A549 (cell line): ENCODE measurements around the gene TMEM253. TPM values are rescaled to one million over a fixed set of nuclear protein-coding genes. Genes with fewer than 3 reads are reported as not detected.

Experiments used
- ATAC-seq, 2 experiments: fragments of 200-7000 bp in 1 of 2; fragments of >200 bp in 1 of 2; cut with Nextera tagmentation in 1 of 2; cut with Tn5 transposase in 1 of 2; 3 replicates each; pipeline versions ENCODE4 v1.8.0 to v1.9.1; 2018 to 2020; ENCODE audit warnings: mild to moderate bottlenecking in 1 of 2, moderate library complexity in 1 of 2
- CTCF ChIA-PET: fragments of 300-600 bp; sonication (Branson Sonifier 250); formaldehyde crosslinking; extraction: SDS; loops from one replicate; lab custom pipeline; 2021; ENCODE audit warnings: antibody characterized with exemption, inconsistent platforms; lab: Yijun Ruan, JAX
- POLR2A ChIA-PET: fragments of 350-600 bp; formaldehyde crosslinking; extraction: SDS; loops from one replicate; lab custom pipeline; 2021; ENCODE audit warnings: antibody characterized with exemption, inconsistent platforms; lab: Yijun Ruan, JAX
- DNase-seq, 2 experiments: peaks; one replicate each; pipeline versions ENCODE4 v3.0.0 to v3.0.0-alpha.2; 2011 to 2016; ENCODE audit warnings: low read depth in 1 of 2, low spot score in 1 of 2
- FAIRE-seq: peaks from 2 replicates; lab custom pipeline; 2011; peaks lifted over from hg19 to GRCh38; lab: Jason Lieb, UNC
- H3K27ac ChIP-seq, 2 experiments: fragments of >200 bp; sonication (Bioruptor Twin); formaldehyde crosslinking; 3 replicates each; pipeline ENCODE4 v1.5.1; 2016 to 2017
- H3K4me1 ChIP-seq: fragments of >200 bp; sonication (Bioruptor Twin); formaldehyde crosslinking; 3 replicates; pipeline ENCODE4 v1.6.1; 2016
- H3K4me2 ChIP-seq: fragments of >200 bp; sonication (Bioruptor Twin); formaldehyde crosslinking; 3 replicates; pipeline ENCODE4 v1.6.1; 2016
- H3K4me3 ChIP-seq: fragments of >200 bp; sonication (Bioruptor Twin); formaldehyde crosslinking; 3 replicates; pipeline ENCODE4 v1.5.1; 2016
- H3K9me3 ChIP-seq: fragments of >200 bp; sonication (Bioruptor Twin); formaldehyde crosslinking; 3 replicates; pipeline ENCODE4 v1.6.1; 2016
- CBX2 ChIP-seq: fragments of 200-600 bp; sonication (generic); IDR thresholded peaks from 2 replicates; pipeline ENCODE4 v1.6.1; 2016; ENCODE audit warnings: low read depth, mild to moderate bottlenecking, borderline replicate concordance
- CBX8 ChIP-seq: fragments of 200-600 bp; sonication (generic); IDR thresholded peaks from 2 replicates; pipeline ENCODE4 v1.6.1; 2016
- CEBPB ChIP-seq, 2 experiments: fragments of >200 bp in 1 of 2; sonication (Bioruptor Twin) in 1 of 2; formaldehyde crosslinking in 1 of 2; IDR thresholded peaks; 2 replicates each; pipeline ENCODE4 v1.6.1; 2012 to 2016
- CHD2 ChIP-seq: fragments of 150-350 bp; IDR thresholded peaks from 2 replicates; pipeline ENCODE4 v1.6.1; 2014; ENCODE audit warnings: low read length; ENCODE audit not compliant: partially characterized antibody
- EHF ChIP-seq: fragments of 250-450 bp; sonication (Bioruptor Pico); IDR thresholded peaks from 2 replicates; pipeline ENCODE4 v1.5.0; 2020; ENCODE audit warnings: mild to moderate bottlenecking
- EHMT2 ChIP-seq: fragments of 200-600 bp; sonication (generic); IDR thresholded peaks from 2 replicates; pipeline ENCODE4 v1.6.1; 2016; ENCODE audit warnings: antibody characterized with exemption, low read depth, mild to moderate bottlenecking, moderate library complexity
- EP300 ChIP-seq, 2 experiments: fragments of >200 bp; sonication (Bioruptor Twin); formaldehyde crosslinking; IDR thresholded peaks; 2 replicates in 1 of 2; 3 replicates in 1 of 2; pipeline ENCODE4 v1.6.1; 2016 to 2017
- FOSL2 ChIP-seq, 2 experiments: fragments of 450-650 bp in 1 of 2; fragments of >200 bp in 1 of 2; sonication (Bioruptor Twin) in 1 of 2; formaldehyde crosslinking; IDR thresholded peaks; 2 replicates each; pipeline versions ENCODE4 v1.5.0 to v1.6.1; 2016 to 2020; ENCODE audit warnings: mild to moderate bottlenecking in 1 of 2, moderate library complexity in 1 of 2
- HDAC2 ChIP-seq: fragments of 200-600 bp; sonication (generic); IDR thresholded peaks from 2 replicates; pipeline ENCODE4 v1.6.1; 2016
- HOXB5 ChIP-seq: fragments of 250-450 bp; sonication (Bioruptor Pico); IDR thresholded peaks from 2 replicates; pipeline ENCODE4 v1.5.0; 2020; ENCODE audit warnings: mild to moderate bottlenecking, moderate library complexity
- MAFK ChIP-seq: fragments of 450-650 bp; IDR thresholded peaks from 2 replicates; pipeline ENCODE4 v1.6.1; 2014; ENCODE audit not compliant: partially characterized antibody
- RAD21 ChIP-seq, 2 experiments: fragments of >200 bp in 1 of 2; sonication (Bioruptor Twin) in 1 of 2; formaldehyde crosslinking in 1 of 2; IDR thresholded peaks in 1 of 2; conservative IDR thresholded peaks in 1 of 2; 2 replicates in 1 of 2; 3 replicates in 1 of 2; pipeline ENCODE4 v1.6.1; 2012 to 2018; ENCODE audit warnings: inconsistent platforms in 1 of 2
- RFX5 ChIP-seq: fragments of 450-650 bp; IDR thresholded peaks from 2 replicates; pipeline ENCODE4 v1.7.1; 2014; ENCODE audit warnings: antibody characterized with exemption, mild to moderate bottlenecking, moderate library complexity
- RNF2 ChIP-seq: fragments of 200-600 bp; sonication (generic); IDR thresholded peaks from 2 replicates; pipeline ENCODE4 v1.6.1; 2016; ENCODE audit warnings: low read depth, mild to moderate bottlenecking, antibody characterized with exemption, moderate library complexity, borderline replicate concordance
- SMC3 ChIP-seq: fragments of >200 bp; sonication (Bioruptor Twin); formaldehyde crosslinking; IDR thresholded peaks from 3 replicates; pipeline ENCODE4 v1.6.1; 2018; ENCODE audit warnings: inconsistent platforms
- ZSCAN20 ChIP-seq: fragments of 250-450 bp; sonication (Bioruptor Pico); IDR thresholded peaks from 2 replicates; pipeline ENCODE4 v1.8.0; 2022; ENCODE audit warnings: mild to moderate bottlenecking, moderate library complexity
- WGBS: methylation state at CpG from one replicate; pipeline ENCODE4 v1.1.6; 2017; ENCODE audit errors: missing lambda C conversion rate; 5-methylcytosine and 5-hydroxymethylcytosine counted together
- polyA plus RNA-seq, 4 experiments: library from polyadenylated mRNA; depleted of rRNA in 3 of 4; stranded (reverse); fragments of >200 nt; fragmentation: RNase III in 1 of 4; extraction: RNeasy Plus Mini Kit Qiagen cat#74134 plus additional on column Dnase treatment in 1 of 4; gene quantifications; 2 replicates in 3 of 4; 3 replicates in 1 of 4; pipeline ENCODE4 v1.2.3, GENCODE V29; 2011 to 2017
- TF ChIP-seq, protein P1 (sequence below): fragments of >200 bp; sonication (Bioruptor Twin); formaldehyde crosslinking; IDR thresholded peaks from 2 replicates; pipeline ENCODE4 v1.6.1; 2016
- TF ChIP-seq, protein P2 (sequence below): IDR thresholded peaks from 2 replicates; pipeline ENCODE4 v1.6.1; 2012
- TF ChIP-seq, protein P3 (sequence below): fragments of >200 bp; sonication (Bioruptor Twin); formaldehyde crosslinking; IDR thresholded peaks from 3 replicates; pipeline ENCODE4 v1.5.1; 2016
- TF ChIP-seq, protein P4 (sequence below): fragments of 450-650 bp; IDR thresholded peaks from 2 replicates; pipeline ENCODE4 v1.6.1; 2014; ENCODE audit warnings: antibody characterized with exemption
- TF ChIP-seq, protein P5 (sequence below): fragments of 200-600 bp; sonication (generic); IDR thresholded peaks from 2 replicates; pipeline ENCODE4 v1.6.1; 2016; ENCODE audit warnings: antibody characterized with exemption, mild to moderate bottlenecking, moderate library complexity

TMEM253 gene
- polyA plus RNA-seq, 2 of the 4 experiments (the other 2 are of a cell fraction), result 0.54 to 0.81 TPM

DNA sequence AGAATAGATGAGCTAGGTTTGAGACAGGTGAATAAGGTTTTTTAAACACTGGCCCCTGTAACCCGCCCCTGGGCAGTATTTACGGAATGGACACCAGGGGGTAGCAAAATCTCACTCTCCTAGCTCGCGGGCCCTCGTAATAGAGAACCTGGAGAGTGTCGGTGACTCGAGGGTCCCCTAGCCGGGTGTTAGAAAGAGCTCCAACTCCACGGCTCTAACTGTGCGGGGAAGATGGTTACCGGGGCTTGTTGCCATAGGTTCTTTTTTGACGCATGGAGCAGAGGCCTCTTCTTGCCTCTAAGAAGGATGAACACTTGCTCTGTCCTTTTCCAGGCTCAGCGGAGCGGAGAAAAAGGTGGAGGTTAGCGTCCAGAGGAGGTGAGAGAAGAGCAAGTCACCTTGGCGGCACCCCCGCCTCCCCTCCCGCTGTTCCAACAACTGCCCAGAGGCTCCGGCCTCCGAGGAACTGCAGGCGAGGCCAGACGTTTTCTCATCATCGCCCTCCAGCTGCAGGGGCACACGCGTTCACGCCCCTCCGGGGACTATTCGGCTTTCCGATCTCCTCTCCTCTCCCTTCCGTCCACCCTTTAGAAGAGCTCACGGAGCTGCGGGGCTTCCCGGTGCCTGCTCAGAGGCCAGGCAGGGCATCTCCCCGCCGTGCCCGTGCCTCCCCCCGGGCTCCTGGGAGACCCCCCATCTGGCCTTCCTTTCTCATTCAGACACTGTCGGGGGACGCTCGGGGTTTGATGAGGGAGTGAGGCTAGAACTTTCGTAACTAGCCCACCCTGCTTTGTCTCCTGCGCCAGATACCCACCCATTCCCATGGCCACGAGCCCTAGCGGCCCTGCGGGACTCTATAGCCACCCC, 32.1 kb upstream of the TMEM253 start:
- 54% methylated on average over 44 of the region's 45 CpGs for WGBS
- POLR2A ChIA-PET, result interaction anchor here (0.6 to 1.4 kb wide), 5 partner anchors 9 to 54 kb away, joined by 3 to 11 read pairs (median 4); no protein-coding TSS in a partner anchor
- H3K4me3 ChIP-seq, result no peak overlapping the region
- H3K27ac ChIP-seq, result peak overlapping the region in 1 of 2 experiments; percentile 95; a peak in 2 of 6 replicates
- CTCF ChIA-PET, result interaction anchor here (0.6 to 9.5 kb wide), 32 partner anchors 10 to 384 kb away, joined by 3 to 251 read pairs (median 6); partner anchors contain the start of genes RNASE4, RNASE8, TMEM253 and ZNF219
- no peaks in the 10 kb centered on the region for H3K9me3 ChIP-seq
- H3K4me1 ChIP-seq, result peaks cover 29% of the 10 kb centered on the region
- TF ChIP-seq, protein P1, sequence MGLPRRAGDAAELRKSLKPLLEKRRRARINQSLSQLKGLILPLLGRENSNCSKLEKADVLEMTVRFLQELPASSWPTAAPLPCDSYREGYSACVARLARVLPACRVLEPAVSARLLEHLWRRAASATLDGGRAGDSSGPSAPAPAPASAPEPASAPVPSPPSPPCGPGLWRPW, result no peak
- TF ChIP-seq HDAC2 (no peak), RNF2 (no peak), CHD2 (no peak), SMC3 (peak; percentile 67), MAFK (no peak), HOXB5 (CRISPR knock-in tag) (no peak), FOSL2 (IDR thresholded peaks at IDR 0.05) (no peak), FOSL2 (CRISPR knock-in tag; IDR thresholded peaks at IDR 0.05) (no peak), RAD21 (conservative IDR thresholded peaks at IDR 0.05 in 1 of 2, IDR thresholded peaks at IDR 0.05 in 1 of 2) (peak; percentile 72 to 76)
- TF ChIP-seq, protein P2, sequence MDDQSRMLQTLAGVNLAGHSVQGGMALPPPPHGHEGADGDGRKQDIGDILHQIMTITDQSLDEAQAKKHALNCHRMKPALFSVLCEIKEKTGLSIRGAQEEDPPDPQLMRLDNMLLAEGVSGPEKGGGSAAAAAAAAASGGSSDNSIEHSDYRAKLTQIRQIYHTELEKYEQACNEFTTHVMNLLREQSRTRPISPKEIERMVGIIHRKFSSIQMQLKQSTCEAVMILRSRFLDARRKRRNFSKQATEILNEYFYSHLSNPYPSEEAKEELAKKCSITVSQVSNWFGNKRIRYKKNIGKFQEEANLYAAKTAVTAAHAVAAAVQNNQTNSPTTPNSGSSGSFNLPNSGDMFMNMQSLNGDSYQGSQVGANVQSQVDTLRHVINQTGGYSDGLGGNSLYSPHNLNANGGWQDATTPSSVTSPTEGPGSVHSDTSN, result no peak
- TF ChIP-seq, protein P3, sequence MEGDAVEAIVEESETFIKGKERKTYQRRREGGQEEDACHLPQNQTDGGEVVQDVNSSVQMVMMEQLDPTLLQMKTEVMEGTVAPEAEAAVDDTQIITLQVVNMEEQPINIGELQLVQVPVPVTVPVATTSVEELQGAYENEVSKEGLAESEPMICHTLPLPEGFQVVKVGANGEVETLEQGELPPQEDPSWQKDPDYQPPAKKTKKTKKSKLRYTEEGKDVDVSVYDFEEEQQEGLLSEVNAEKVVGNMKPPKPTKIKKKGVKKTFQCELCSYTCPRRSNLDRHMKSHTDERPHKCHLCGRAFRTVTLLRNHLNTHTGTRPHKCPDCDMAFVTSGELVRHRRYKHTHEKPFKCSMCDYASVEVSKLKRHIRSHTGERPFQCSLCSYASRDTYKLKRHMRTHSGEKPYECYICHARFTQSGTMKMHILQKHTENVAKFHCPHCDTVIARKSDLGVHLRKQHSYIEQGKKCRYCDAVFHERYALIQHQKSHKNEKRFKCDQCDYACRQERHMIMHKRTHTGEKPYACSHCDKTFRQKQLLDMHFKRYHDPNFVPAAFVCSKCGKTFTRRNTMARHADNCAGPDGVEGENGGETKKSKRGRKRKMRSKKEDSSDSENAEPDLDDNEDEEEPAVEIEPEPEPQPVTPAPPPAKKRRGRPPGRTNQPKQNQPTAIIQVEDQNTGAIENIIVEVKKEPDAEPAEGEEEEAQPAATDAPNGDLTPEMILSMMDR, result peak; percentile 59
- TF ChIP-seq, protein P4, sequence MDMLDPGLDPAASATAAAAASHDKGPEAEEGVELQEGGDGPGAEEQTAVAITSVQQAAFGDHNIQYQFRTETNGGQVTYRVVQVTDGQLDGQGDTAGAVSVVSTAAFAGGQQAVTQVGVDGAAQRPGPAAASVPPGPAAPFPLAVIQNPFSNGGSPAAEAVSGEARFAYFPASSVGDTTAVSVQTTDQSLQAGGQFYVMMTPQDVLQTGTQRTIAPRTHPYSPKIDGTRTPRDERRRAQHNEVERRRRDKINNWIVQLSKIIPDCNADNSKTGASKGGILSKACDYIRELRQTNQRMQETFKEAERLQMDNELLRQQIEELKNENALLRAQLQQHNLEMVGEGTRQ, result no peak
- peak; percentile 53 to 73 for DNase-seq
- FAIRE-seq, result no peak
- peak in 1 of 2 experiments; percentile 62; a peak in 3 of 6 replicates for ATAC-seq
- peak overlapping the region; percentile 99 for H3K4me2 ChIP-seq

DNA sequence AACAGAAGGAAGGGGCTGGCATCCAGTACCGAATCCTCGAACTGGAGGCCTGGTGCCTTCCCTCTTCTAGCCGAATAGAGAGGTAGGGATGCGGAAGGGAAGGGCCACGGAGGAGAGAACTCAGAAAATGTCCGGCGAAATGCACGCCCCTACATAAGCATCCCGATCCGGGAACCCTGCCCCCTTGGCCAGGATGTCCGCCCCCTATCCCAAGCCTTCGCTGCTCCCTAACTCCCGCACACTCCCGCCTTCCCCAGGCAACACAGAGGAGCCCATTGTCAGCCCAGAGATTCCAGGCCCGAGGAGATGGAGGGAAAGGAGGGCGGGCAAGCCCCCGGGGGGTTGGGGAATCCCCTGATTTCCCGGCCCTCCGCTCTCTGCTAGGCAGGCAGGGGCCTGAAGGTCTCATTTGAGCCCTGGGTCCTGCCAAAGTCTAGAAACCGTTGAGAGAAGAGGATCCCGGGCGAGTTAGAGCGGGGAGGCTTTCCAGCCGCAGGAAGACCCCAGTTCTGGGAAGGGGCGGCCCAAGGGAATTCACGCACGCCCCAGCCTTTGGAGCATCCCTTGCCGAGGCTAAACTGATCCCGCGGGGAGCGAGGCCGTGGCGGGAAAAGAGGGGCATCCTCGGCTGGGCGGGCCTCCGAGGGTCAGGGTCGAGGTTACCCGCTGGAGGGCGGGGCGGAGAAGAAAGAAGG, 31.3 kb upstream of the TMEM253 start:
- DNase-seq (peak in 1 of 2 experiments; percentile 19), FAIRE-seq (no peak), ATAC-seq (peak in 1 of 2 experiments; percentile 8; a peak in 3 of 6 replicates)
- ChIA-PET POLR2A (interaction anchor here (0.9 to 1.7 kb wide), 4 partner anchors 19 to 55 kb away, joined by 3 to 11 read pairs (median 8); no protein-coding TSS in a partner anchor), CTCF (interaction anchor here (1.1 to 15.5 kb wide), 18 partner anchors 12 to 55 kb away, joined by 3 to 369 read pairs (median 26); partner anchors contain the start of genes TMEM253 and ZNF219)
- TF ChIP-seq RFX5 (no peak), CBX8 (no peak), HDAC2 (no peak), EP300 (IDR thresholded peaks at IDR 0.05) (no peak), ZSCAN20 (CRISPR knock-in tag) (no peak), EHF (CRISPR knock-in tag) (no peak), CBX2 (no peak), EHMT2 (no peak), CEBPB (IDR thresholded peaks at IDR 0.05) (no peak)
- TF ChIP-seq, protein P5, sequence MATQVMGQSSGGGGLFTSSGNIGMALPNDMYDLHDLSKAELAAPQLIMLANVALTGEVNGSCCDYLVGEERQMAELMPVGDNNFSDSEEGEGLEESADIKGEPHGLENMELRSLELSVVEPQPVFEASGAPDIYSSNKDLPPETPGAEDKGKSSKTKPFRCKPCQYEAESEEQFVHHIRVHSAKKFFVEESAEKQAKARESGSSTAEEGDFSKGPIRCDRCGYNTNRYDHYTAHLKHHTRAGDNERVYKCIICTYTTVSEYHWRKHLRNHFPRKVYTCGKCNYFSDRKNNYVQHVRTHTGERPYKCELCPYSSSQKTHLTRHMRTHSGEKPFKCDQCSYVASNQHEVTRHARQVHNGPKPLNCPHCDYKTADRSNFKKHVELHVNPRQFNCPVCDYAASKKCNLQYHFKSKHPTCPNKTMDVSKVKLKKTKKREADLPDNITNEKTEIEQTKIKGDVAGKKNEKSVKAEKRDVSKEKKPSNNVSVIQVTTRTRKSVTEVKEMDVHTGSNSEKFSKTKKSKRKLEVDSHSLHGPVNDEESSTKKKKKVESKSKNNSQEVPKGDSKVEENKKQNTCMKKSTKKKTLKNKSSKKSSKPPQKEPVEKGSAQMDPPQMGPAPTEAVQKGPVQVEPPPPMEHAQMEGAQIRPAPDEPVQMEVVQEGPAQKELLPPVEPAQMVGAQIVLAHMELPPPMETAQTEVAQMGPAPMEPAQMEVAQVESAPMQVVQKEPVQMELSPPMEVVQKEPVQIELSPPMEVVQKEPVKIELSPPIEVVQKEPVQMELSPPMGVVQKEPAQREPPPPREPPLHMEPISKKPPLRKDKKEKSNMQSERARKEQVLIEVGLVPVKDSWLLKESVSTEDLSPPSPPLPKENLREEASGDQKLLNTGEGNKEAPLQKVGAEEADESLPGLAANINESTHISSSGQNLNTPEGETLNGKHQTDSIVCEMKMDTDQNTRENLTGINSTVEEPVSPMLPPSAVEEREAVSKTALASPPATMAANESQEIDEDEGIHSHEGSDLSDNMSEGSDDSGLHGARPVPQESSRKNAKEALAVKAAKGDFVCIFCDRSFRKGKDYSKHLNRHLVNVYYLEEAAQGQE, result no peak
- TF ChIP-seq, protein P3, result no peak
- Histone ChIP-seq H3K9me3 (no peaks in the 10 kb centered on the region), H3K4me1 (peaks cover 23% of the 10 kb centered on the region), H3K4me2 (peak overlapping the region; percentile 99), H3K4me3 (peak overlapping the region; percentile 79), H3K27ac (peak overlapping the region; percentile 83 to 95)
- WGBS, result 29% methylated on average over 36 of the region's 40 CpGs
